Stimulated activated CD4-positive, alpha-beta T cell treated with anti-CD3 and anti-CD28 coated beads, Interleukin-1b, Interleukin-23, amount 100 ng/mL, for 1 hour (primary cell): ENCODE measurements around the gene DPP10.
"Not testable (repeated sequence)": the region's sequence is repeated elsewhere in the genome, so short reads cannot be mapped to it uniquely, and the experiment has no call there.

Experiments used
- DNase-seq, 2 donors: peaks; one replicate each; pipeline ENCODE4 v3.0.0-alpha.2; 2020; ENCODE audit warnings: low read depth in 2 of 2

Gene DPP10

DNA sequence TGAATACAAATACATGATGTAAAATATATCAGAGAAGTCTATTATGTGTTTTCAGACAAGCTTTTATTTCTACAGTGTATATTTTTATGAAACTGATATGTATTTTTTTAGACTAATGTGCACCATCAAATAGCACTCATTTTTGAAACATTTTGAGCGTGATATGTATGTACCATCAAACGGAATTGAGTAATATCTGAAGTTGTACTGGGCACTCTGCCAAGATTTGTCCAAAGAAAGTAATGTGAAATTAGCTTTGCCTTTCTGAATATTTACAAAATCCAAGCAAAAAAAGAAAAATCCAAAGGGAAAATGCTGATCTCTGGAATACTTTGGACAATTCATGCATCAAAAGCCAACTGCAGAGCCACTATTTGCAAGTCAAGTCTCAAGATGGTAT is 972.0 kb downstream of the DPP10 start:
- DNase-seq = no peak

DNA sequence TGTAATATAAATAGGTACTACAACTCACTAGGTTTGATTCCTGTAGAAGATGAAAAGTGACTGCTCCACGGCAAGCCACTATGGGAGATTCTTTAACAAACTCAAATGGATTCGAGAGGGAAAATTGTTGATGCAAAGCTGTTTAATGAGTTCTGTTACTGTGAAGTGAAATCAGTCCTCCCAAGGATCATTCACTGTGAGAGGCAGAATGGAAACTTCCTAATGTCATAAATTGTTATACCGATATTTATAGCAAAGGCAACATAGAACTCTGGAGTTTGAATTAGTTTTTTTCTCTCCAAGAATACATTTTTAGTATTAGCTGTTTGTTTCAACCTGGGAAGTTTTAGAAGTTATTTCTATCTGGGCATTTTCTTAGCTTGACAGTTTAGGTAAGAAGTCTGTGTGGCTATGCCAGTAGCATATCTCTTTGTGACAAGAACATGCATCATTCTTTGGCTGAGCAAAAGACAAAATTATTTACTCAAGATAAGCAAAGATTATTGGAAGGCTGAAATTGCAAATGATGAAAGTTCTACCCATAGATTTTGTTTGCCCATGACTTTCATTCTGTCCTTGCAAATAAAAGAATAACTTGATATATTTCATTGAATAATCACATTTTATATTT is 979.7 kb downstream of the DPP10 start:
- DNase-seq = no peak

DNA sequence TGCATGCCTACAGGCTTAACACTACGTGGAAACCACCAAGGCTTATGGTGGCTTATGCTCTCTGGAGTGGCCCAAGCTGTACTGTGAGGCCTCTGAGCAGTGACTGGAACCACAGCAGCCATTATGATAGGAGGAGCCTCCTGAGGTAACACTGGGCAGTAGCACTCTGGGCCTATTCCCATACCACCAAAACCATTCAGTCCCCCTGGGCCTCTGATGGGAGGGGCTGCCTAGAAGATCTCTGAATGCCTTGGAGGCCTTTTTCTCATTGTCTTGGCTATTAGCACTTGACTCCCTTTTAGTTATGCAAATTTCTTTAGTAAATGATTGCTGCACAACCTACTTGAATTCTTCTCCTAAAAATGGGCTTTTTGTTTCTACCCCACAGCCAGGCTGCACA is 985.0 kb downstream of the DPP10 start:
- no peak for DNase-seq

DNA sequence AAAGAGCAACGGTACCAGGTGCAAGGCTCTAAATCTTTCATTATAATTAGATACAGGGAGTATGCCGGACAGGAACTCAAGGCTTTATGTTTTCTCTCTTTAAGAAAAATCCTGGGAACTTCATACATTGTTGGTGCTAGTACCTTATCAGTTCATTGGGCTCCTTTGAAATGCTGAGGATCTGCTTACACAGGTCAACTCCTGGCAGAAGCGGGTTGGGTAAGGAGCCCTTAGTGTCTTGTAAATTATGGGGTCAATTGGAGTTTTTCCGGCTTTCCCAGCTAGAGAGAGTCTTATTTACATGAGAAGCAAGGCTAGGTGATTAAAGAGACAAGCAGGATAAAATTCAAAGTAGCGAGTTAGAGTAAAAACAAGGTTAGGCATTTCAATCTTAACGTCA is 998.3 kb downstream of the DPP10 start:
- not testable (repeated sequence) for DNase-seq

DNA sequence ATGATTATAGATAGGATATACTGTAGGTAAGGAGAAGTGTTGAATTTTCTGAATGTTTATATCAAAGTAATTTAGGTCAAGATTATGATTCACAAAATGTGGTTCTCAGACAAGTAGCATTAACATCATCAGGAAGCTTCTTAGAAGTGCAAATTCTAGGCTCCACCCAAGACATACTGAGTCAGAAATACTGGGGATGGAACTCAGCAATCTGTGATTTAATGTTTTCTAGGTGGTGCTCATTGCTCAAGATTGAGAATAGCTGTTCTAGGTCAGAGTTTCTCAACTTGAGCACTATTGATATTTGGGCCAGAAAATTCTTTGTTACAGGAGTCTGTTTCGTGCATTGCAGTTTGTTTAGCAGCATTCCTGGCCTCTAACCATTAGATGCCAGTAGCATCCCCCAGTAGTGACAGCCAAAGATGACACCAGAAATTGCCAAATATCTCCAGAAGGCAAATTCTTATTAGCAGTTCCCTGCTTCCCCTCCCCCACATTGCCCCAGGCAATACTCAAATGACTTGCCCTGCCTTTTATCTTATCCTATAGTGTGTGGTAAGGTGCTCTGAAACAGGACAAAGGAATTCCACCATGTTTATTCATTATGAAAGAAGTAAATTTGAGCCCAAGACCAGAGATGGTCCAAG is 1001.2 kb downstream of the DPP10 start:
- no peak for DNase-seq

DNA sequence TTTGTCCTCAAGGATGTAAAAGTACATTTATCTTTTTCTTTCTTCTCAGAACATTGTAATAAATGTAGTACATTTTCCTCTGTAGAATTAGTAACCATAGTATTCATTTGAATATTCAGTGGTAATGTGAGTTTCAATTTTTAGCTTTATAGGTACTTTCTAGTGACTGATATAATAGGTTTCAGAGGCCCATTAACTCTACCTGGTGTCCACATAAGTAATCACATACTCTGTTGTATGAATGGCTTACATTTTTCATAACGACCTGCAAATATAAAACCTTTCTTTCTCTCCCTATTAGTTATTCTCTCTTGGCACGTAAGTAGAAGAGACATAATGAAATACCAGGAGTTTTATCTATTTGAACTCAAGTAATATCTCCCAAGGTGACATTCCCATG is 1017.6 kb downstream of the DPP10 start:
- no peak for DNase-seq

DNA sequence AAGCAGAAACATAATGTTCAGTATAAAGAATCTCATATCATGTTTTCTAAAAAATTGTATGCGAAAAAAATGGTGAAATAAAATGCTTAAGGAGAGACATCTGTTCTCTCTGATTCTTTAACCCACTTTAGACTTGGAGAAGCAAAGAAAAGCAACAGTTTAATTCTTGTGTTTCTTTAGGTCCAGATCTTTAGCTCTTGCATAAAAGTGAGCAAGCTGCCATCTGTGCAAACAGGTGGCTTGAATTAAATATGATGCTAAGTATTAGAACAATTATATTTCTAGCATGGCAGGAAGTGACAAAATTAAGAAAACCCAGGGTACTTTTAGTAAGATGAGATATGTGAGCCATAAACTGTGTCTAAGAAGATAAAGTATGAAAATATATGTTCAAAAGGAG is 1038.3 kb downstream of the DPP10 start:
- no peak for DNase-seq

DNA sequence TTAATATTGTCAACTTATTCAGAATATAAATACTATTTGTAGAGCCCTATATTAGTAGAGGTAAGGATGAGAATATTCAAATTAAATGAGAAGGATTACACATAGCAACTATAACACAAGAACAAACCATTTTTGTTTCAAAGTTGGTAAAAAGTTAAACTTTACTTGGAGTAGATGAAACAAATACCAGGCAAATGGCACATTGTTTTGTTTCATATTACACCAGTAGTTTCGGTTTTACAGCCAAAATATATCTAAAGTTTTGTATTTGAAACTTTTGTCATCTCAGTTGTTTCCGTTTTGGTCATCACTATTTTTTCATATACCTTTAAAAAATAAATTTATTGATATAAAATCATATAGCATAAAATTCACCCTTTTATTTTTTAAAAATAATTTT is 1039.4 kb downstream of the DPP10 start:
- DNase-seq = no peak

DNA sequence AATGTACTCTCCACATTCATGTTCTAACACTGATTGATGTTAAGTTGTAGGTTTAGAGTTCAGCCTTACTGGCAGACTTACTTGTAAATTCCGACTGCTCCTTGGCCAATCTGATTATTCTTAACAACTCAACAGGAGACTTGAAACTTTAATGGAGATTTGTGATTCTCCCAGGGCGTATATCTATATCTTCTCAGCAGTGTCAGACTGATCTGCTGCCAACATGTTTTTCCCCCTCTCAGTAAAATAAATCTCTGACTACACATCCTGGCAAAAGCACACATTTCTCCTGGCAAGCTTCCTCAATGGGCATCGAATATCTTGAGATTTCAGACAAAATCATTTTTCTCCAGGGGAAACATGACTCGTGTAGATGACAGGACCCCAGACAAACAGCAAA is 1041.2 kb downstream of the DPP10 start:
- DNase-seq = no peak

DNA sequence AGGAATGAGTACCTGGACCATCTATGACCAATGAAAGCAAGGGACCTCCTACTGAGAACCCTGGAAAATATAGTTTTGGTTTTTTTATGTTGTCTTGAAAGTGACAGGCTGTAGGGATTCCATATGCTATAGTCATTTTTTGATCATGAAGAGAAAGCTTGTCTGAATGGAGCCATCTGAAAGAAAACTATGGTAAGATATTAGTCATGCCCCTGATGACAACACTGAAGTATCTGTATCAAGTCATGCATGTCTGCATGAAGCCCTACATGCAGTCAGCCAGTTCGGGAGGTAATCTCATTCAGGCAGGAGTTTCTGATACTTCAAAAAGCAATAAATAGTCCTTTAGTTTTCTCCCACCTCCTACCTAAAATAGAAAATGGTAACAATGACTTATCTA is 1042.0 kb downstream of the DPP10 start:
- DNase-seq = no peak

DNA sequence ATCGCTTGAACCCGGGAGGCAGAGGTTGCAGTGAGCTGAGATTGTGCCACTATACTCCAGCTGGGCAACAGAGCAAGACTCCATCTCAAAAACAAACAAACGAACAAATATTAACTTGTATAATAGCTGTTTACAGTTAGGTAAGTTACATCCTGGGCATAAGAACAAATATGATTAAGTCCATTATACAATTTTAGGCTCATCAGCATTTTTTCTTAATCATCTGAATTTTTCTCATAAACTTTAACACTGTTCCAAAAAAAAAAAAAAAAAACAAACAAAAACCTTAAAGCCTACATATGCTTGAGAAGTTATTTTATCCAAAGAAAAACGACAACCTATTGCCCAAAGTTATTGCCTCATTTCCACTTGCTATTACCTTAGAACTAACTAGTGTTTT is 1042.5 kb downstream of the DPP10 start:
- DNase-seq = no peak

DNA sequence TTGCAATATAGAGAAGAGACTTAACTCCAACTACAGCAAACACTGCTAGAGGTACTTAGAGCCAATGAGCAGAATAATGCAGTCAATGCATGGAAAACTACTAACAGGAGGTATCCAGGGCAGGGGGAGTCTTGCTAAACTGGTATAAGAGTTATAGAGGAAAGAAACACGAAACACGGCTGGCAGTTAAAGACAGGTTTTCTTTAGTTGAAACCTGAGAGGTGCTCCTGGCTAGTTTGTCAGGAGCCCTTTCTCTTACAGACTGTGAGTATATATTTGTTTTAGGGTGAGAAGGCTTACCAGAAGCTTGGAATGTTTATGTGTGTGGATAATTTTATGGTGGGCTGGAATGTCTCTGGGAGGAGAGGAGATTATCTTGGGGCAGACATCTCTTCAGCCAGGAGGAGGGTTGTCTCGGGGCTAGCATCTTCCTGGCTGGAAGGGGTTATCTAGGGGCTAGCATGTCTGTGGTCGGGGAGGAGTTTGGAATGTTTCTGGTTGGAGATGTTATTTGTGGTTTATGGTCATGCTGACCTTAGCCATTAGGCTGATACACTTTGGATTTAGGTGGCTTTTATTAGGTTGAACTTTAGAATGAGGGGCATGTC is 1048.8 kb downstream of the DPP10 start:
- DNase-seq = no peak

DNA sequence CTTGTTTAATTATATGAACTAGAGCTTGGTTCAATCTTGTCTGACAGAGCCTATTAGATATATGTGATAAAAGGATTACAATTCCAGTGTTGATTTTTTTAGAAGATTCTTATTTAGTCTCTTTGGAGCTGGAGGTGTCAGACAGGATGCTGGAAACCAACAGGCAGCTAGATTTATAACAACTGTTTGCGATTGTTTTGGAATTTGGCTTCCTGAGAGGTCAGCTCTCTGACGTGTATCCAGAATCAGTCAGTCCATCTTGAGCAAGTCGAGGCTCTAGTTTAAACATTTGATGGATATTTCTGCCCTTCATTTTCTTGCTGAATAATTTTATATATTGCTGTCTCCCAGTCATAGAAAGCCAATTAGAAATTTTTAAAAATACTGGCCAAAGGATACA is 1062.9 kb downstream of the DPP10 start:
- DNase-seq = no peak

DNA sequence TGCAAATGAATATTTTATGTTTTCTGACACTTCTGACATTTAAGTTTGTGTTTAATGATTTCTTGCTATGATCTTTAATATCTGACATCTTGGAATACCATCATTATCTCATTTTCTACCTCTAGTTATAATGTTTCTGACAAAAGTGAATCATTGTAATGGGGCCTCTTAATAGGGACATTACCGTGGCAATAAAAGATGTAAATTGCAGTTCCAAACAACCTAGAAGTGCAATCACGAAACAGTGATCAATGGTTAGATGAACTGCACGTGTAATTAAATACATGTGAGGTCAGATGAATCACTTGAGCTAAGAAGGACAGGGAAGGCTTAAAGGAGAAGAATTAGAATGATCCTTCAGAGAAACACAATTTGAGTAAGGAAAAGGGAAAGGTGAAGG is 1078.3 kb downstream of the DPP10 start:
- no peak for DNase-seq

DNA sequence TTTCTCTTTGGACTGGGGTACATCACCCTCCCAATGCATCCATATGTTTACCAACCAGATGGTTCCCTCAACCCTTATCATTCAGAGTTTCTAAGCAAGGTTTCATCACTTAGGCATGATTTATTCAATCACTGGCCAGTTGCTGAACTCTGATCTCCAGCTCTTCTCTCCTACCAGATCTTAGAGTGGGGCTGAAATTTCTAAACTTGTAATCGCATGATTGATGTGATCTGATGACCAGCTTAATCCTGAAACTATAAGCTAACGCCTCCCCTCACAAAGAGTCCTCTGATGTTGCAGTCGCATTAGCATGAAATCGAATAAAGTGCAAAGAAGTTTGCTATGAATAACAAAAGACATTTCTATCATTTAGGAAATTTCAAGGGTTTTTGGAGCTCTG is 1082.0 kb downstream of the DPP10 start:
- DNase-seq = no peak

DNA sequence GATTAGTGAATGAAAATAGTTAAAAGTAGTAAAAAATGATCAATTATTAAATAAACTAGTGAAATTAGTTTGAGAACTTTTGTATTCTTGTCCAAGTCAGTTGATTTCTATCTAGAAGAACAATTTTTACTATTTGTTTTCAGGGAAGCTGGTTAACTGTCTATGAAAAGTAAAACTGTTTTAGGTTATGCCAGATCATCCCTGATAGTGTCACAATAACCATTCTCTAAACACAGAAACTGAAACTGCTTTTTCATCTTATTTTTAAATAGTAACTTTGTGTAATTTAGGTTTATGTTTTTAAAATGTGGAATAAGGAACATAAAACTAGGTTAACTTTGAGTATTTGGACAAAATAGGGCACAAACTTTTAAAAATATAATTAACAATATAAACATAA is 1087.2 kb downstream of the DPP10 start:
- no peak for DNase-seq

DNA sequence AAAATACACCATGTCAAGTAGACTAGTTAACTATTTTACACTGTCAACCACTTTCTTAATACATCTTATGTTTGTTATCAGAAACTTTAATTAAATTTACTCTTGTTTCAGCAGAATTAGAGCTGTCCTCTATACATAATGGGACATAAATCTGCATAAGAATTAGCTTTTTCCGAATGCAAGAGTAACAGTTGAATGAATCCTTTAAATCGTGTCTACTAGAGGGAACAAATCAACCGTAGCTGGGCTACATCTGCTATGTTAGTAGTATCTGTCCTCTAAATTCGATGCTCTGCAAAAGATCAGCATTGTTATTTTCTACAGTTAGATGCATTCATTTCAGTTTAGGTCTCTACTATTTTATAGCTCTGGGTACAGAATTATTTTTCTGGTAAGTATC is 1090.6 kb downstream of the DPP10 start:
- no peak for DNase-seq

DNA sequence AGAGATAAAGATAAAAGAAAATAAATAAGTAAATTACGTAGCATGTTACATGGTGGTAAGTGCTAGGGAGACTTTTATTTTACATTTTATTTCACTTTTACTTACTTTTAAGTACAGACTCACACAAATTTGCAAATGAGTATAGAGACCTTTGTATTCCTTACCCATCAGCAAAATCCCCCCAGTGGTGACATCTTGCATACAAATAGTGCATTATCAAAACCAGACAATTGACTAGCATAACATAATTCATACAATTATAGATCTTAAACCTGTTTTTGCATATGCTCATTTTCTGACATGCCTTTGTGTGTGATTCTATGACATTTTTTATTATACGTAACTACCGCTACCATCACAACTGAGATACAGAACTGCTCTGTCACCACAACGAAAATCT is 1099.4 kb downstream of the DPP10 start:
- no peak for DNase-seq

DNA sequence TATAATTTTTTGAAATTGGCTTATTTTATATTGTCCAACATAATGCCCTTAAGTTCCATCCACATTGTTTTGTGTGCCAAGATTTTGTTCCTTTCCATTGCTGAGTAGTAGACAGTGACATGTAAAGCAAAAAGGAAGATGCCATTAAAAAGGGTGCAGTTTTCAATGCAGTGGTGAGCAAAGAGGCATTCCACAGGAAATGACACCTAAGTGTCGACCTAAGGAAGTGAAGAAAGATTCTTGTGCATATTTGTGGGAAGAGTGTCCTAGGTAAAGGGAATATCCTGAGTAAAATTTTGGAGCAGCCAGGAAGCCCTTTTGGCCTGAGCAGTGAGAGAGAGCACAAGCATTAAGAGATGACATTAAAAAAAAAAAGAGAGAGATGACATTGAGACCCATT is 1099.9 kb downstream of the DPP10 start:
- DNase-seq = no peak

DNA sequence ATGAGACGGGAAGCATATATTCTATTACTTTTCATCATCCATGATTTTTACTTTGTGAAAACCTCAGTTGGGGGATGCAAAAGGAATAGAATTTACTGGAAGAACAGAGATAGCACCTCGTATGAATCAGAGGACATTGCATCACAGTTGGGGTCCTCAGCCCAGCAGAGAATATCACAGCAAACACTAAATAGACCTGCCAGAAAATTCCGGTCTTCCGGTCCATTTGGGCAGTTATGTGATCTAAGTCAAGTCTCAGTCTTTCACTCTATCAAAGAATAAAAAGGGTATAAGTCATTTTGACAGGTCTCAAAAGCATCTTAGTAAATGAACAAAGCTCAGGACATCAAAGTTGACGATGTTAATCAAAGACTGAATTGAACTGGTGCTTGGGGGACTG is 1100.6 kb downstream of the DPP10 start:
- DNase-seq = no peak

DNA sequence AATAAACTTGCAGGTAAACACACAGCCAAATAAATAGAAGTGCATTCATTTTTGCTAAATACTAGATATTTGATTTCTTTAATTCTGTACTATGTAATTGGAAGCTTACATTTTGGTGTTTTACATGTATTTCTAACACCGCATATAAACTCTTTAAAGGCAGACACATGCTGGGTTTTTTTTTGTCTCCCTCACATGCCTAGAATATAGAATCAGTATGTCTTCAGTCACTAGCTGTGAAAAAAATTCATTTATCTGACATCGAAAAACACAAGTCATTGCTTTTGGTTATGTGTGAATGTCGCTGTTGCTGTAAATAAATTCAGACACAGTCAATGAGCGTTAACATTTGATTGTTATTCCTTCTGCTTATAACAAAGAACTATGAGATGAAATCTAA is 1101.0 kb downstream of the DPP10 start:
- DNase-seq = no peak

DNA sequence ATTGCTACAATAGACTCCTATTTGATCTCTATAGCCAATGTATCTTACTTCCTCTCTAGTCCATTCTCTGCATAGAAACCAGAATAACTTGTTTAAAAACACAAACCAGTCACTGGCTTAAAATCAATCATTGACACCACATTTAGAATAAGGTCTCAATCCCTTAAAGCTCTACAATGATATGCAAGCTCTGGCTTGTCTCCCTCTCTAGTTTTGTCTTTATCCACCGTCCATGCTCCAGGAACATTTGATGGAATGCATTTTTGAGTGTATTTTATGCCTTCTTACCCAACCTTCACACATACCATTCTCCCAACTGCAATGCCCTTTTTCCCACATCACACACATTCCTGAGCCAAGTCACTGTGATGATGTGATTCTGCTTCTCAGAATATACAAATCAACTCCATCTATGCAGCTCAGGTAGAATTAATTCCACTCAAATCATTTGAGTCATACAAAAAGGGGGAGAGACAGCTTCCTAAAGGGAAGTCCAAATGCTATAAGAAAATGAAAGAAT is 1107.2 kb downstream of the DPP10 start:
- DNase-seq = no peak

DNA sequence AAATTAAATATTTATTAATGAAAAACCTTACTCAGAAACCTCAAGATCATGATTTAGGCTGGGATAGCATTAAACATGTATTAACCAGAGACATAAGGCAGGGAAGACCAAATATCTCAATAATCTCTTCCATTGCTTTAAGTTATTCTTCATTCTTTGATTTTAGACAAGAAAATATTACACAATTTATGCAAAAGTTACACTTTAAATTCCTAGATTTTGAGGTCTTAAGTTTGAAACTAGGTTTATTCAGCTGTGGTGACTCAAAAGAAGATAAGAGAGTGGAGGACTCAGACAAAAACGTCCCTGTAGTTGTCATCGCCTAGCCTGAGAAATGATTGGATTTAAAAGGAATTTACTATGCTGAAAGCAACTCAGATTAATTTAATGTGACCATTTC is 1110.3 kb downstream of the DPP10 start:
- no peak for DNase-seq
